HUES64 (cell line): ENCODE measurements around the gene TMEM243. TPM values are rescaled to one million over a fixed set of nuclear protein-coding genes. Genes with fewer than 3 reads are reported as not detected.
"Not testable (repeated sequence)": the region's sequence is repeated elsewhere in the genome, so short reads cannot be mapped to it uniquely, and the experiment has no call there.

Experiments used
- H3K27ac ChIP-seq: 2 replicates; pipeline ENCODE4 v1.7.0; 2013; ENCODE audit warnings: low read depth, low read length, inconsistent platforms
- H3K27me3 ChIP-seq: 2 replicates; pipeline ENCODE4 v1.6.1; 2013; ENCODE audit warnings: mild to moderate bottlenecking, low read length; ENCODE audit not compliant: insufficient read depth
- H3K36me3 ChIP-seq: 2 replicates; pipeline ENCODE4 v1.6.1; 2013; ENCODE audit warnings: mild to moderate bottlenecking, low read length; ENCODE audit not compliant: insufficient read depth
- H3K4me1 ChIP-seq: 2 replicates; pipeline ENCODE4 v1.6.1; 2013; ENCODE audit warnings: mild to moderate bottlenecking, low read length, moderate library complexity; ENCODE audit not compliant: insufficient read depth
- H3K4me3 ChIP-seq: 2 replicates; pipeline ENCODE4 v1.5.1; 2013; ENCODE audit warnings: mild to moderate bottlenecking, low read length, moderate library complexity
- H3K9ac ChIP-seq: 2 replicates; pipeline ENCODE4 v1.6.1; 2013; ENCODE audit warnings: mild to moderate bottlenecking, low read depth, low read length
- H3K9me3 ChIP-seq: 2 replicates; pipeline ENCODE4 v1.6.1; 2013; ENCODE audit warnings: low read depth, low read length; ENCODE audit not compliant: insufficient read depth
- WGBS: fragments of 150-250, 120-280 bp; methylation state at CpG from one replicate; pipeline ENCODE4 v1.1.7; 2013; ENCODE audit warnings: missing lambda C conversion rate; 5-methylcytosine and 5-hydroxymethylcytosine counted together
- polyA plus RNA-seq, 2 experiments: library from polyadenylated mRNA; stranded (reverse); fragments of 50-300 nt; gene quantifications; one replicate each; pipeline ENCODE4 v1.2.3, GENCODE V29; 2013

Gene TMEM243, protein sequence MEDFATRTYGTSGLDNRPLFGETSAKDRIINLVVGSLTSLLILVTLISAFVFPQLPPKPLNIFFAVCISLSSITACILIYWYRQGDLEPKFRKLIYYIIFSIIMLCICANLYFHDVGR
- 17.7 TPM for polyA plus RNA-seq (2013, experiment 1 of 2)
- polyA plus RNA-seq (2013, experiment 2 of 2), result 21.9 TPM

DNA sequence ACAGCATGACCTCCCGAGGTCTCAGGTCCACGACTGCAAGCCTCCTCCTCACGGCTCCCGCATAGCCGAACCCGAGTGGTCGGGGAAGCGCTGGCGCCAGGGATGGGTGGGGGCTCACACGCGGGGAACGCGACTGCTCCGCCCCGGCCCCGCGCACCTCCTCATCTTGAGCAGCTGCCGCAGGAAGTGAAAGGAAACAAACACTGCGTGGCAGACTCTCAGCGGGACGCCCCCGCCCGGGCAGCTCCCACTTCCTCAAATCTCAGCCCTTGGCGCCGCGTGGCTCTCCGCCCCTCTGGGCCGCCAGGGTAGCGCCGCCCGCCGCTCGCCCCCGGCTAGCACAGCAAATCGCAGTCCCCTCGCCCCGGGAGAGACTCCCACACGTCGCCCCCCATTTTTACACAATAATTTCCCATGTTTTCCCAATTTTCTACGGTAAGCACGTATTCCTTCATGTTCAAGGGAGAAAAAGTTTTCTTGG lies at the start of gene TMEM243:
TMEM243 (minus strand) TSS at position 188 of the 481 bp plus-strand sequence. CDS start 229 bp downstream, outside the sequence.
- under 1% methylated on average over 41 of the region's 41 CpGs for WGBS
- Histone ChIP-seq H3K27ac (peak within 1 kb of the TSS; percentile 69), H3K4me1 (peaks cover 6% of the 10 kb centered on the region; the same call in 1 of the 2 replicates), H3K36me3 (peaks cover 13% of the 10 kb centered on the region), H3K9ac (peak within 1 kb of the TSS; percentile 84), H3K27me3 (peaks cover 42% of the 10 kb centered on the region), H3K4me3 (peak within 1 kb of the TSS; percentile 85), H3K9me3 (no peaks in the 10 kb centered on the region)

DNA sequence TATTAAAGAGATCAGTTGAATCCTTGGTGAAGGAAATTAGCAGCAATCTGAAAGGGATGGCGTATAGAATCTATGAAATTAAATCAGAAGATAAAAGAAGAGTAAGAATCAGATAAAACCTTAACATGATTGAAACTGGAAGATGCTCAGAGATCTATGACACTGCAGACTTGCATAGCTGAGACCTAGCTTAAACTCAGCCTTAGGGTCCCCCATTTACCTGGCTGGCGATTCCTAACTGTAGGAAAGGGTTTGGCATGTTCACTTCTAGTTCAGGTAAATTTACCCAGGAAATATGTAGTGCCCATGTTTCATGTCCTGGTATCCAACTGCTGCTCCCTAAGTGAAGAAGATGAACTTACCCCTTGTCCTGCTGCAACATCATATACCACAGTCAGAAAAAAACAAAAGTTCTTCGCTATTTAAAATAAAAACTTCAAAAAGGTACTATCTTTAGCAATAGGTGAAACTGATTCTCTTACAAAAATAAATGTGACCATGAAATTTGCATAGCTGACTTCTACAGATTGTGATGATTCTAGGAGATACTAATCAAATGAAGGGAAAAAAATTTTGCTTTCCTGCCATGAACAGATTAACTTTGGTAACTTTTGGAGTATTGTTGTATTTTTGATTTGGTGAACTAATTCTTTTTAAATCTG lies 47.8 kb upstream of the TMEM243 start:
- no peak overlapping the region for H3K4me3 ChIP-seq
- H3K4me1 ChIP-seq, result no peaks in the 10 kb centered on the region

DNA sequence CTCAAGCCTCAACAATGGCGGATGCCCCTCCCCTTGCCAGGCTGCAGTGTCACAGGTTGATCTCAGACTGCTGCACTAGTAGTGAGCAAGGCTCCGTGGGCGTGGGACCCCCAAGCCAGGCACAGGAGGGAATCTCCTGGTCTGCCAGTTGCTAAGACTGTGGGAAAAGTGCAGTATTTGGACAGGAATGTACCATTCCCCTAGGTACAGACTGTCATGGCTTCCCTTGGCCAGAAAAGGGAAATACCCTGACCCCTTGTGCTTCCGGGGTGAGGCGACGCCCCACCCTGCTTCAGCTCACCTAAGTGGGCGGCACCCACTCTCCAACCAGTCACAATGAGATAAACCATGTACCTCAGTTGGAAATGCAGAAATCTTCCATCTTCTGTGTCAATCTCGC lies 44.0 kb upstream of the TMEM243 start:
- WGBS, result 92% methylated on average over 8 of the region's 8 CpGs
- no peak overlapping the region for H3K4me3 ChIP-seq
- H3K36me3 ChIP-seq, result no peaks in the 10 kb centered on the region
- H3K27me3 ChIP-seq, result no peaks in the 10 kb centered on the region
- H3K9ac ChIP-seq, result no peak overlapping the region
- H3K27ac ChIP-seq, result no peak overlapping the region
- H3K4me1 ChIP-seq, result no peaks in the 10 kb centered on the region
- no peaks in the 10 kb centered on the region for H3K9me3 ChIP-seq

More for the DNA sequence above, 47.8 kb upstream of the TMEM243 start:
- WGBS, result 85% methylated on average over 3 of the region's 3 CpGs
- no peak overlapping the region for H3K9ac ChIP-seq
- H3K27me3 ChIP-seq, result no peaks in the 10 kb centered on the region
- H3K9me3 ChIP-seq, result no peaks in the 10 kb centered on the region
- H3K36me3 ChIP-seq, result no peaks in the 10 kb centered on the region
- H3K27ac ChIP-seq, result no peak overlapping the region

DNA sequence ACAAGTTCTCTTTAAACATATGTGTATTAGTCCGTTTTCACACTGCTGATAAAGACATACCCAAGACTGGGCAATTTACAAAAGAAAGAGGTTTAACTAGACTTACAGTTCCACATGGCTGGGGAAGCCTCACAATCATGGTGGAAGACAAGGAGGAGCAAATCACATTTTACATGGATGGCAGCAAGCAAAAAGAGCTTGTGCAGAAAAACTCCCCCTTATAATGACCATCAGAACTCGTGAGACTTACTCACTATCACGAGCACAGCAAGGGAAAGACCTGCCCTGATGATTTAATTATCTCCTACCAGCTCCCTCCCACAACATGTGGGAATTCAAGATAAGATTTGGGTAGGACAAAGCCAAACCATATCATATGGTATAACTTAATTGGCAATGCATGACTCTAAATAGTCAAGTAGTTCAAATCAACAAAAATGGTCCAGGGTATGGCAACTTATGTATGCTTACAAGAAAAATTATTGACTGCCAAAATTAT lies 34.1 kb upstream of the TMEM243 start:
- H3K4me3 ChIP-seq, result no peak overlapping the region
- 85% methylated on average over 3 of the region's 3 CpGs for WGBS
- no peaks in the 10 kb centered on the region for H3K36me3 ChIP-seq
- H3K27ac ChIP-seq, result no peak overlapping the region
- peaks cover 4% of the 10 kb centered on the region; the same call in 1 of the 2 replicates for H3K9me3 ChIP-seq
- H3K27me3 ChIP-seq, result no peaks in the 10 kb centered on the region
- no peaks in the 10 kb centered on the region for H3K4me1 ChIP-seq
- H3K9ac ChIP-seq, result no peak overlapping the region

DNA sequence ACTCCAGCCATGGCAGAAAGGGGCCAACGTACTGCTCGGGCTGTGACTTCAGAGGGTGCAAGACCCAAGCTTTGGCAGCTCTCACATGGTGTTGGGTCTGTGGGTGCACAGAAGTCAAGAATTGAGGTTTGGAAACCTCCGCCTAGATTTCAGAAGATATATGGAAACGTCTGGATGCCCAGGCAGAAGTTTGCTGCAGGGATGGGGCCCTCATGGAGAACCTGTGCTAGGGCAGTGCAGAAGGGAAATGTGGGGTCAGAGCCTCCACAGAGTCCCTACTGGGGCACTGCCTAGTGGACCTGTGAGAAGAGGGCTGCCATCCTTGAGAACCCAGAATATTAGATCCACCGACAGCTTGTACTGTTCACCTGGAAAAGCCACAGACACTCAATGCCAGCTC lies 26.1 kb upstream of the TMEM243 start:
- not testable (repeated sequence) for H3K9ac ChIP-seq, H3K36me3 ChIP-seq, H3K27me3 ChIP-seq, H3K27ac ChIP-seq, H3K4me3 ChIP-seq, H3K4me1 ChIP-seq
- H3K9me3 ChIP-seq, result peaks cover 12% of the 10 kb centered on the region
- WGBS, result 94% methylated on average over 5 of the region's 5 CpGs

DNA sequence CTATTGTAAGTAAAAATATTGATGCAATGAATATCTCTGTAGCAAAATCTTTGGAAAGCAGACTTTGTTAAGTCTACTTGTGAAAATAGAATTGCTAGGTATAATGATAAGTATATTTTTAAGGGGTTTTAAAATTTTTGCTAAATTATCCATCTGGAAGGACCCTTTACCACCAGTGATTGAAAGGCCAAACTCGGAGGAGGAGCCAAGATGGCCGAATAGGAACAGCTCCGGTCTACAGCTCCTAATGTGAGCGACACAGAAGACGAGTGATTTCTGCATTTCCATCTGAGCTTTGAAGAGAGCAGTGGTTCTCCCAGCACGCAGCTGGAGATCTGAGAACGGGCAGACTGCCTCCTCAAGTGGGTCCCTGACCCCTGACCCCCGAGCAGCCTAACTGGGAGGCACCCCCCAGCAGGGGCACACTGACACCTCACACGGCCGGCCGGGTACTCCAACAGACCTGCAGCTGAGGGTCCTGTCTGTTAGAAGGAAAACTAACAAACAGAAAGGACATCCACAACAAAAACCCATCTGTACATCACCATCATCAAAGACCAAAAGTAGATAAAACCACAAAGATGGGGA lies 19.0 kb upstream of the TMEM243 start:
- H3K9ac ChIP-seq, H3K4me3 ChIP-seq, H3K36me3 ChIP-seq, H3K4me1 ChIP-seq, H3K27ac ChIP-seq, H3K9me3 ChIP-seq, H3K27me3 ChIP-seq: not testable (repeated sequence)
- WGBS, result 85% methylated on average over 8 of the region's 11 CpGs

DNA sequence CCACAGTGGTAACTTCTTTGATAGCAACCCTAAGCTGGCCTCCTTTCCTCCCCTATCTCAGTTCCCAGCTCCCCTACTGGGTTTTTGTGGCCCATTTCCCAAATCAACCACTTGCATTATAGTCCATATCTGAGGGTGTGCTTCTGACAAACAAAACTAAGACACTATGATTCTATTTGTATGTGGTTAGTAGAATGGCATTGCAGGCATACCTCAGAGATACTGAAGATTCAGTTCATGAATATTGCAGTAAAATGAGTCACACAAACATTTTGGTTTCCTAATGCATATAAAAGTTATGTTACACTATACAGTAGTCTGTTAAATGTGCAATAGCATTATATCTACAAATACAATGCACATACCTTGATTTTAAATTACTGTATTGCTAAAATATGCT lies 15.4 kb upstream of the TMEM243 start:
- Histone ChIP-seq H3K4me3 (no peak overlapping the region), H3K4me1 (no peaks in the 10 kb centered on the region), H3K9ac (no peak overlapping the region), H3K27ac (no peak overlapping the region), H3K9me3 (peaks cover 7% of the 10 kb centered on the region; the same call in 1 of the 2 replicates), H3K36me3 (no peaks in the 10 kb centered on the region), H3K27me3 (no peaks in the 10 kb centered on the region)

DNA sequence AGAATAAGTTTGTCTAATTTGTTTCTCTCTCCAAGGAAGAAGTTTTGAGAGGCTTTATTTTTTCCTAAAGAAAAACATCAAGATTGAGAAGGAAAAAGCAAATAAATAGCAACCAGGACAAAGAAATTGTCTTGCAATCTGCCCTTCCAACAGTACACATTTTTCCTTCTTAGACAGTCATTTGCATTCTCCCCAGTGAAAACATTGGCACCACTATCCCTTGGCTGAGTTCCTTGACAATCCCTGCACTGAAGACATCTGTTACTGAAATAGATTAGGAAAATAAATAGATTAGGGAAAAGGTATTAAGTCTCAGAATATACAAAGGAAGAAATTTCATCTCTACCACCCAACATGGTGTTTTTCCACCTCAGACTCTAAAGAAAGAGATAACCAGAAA lies 12.2 kb upstream of the TMEM243 start:
- H3K36me3 ChIP-seq, result no peaks in the 10 kb centered on the region
- no peak overlapping the region for H3K9ac ChIP-seq
- H3K27me3 ChIP-seq, result no peaks in the 10 kb centered on the region
- H3K27ac ChIP-seq, result no peak overlapping the region
- no peak overlapping the region for H3K4me3 ChIP-seq
- H3K4me1 ChIP-seq, result no peaks in the 10 kb centered on the region
- H3K9me3 ChIP-seq, result peaks cover 7% of the 10 kb centered on the region; the same call in 1 of the 2 replicates

DNA sequence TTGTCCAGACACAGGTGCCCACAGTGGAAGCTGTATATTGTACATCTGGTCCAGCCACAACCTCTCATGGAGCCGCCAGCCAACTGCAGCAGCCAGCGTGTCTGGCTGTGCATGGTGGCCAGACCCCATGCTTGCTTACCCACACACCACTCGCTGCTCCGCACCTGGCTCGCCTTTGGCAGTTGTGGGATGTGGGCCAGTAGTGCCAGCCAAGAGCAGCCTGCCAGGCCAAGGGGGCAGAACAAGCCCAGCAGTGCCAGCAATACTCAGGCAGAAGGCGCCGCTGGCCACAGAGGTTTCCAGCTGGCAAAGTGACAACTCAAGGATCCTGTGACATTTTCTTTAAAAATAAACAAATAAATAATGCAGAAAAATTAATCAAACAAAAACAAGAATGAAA lies 11.7 kb upstream of the TMEM243 start:
- no peak overlapping the region for H3K27ac ChIP-seq
- H3K9me3 ChIP-seq, result peaks cover 7% of the 10 kb centered on the region; the same call in 1 of the 2 replicates
- no peak overlapping the region for H3K9ac ChIP-seq
- no peaks in the 10 kb centered on the region for H3K36me3 ChIP-seq
- H3K4me3 ChIP-seq, result no peak overlapping the region
- no peaks in the 10 kb centered on the region for H3K4me1 ChIP-seq
- WGBS, result 96% methylated on average over 7 of the region's 7 CpGs
- H3K27me3 ChIP-seq, result no peaks in the 10 kb centered on the region

DNA sequence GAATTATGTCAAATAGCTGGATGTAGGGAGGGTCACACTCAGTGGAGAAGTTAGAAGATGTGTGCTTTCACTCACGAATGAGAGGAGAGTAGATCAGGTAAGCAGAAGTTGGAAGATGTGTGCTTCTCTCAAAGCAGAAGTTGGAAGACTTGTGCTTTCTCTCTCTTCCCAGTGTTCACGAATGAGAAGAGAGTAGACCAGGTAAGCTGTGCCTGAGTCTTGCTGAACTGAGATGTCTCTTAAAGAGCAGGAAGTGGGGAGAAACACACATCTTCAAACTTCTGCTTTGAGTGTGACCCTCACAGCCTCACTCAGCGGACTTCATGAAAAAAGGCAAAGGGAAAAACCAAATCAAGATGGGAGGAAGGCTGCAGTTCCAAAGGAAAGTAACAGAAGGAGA lies 7.0 kb upstream of the TMEM243 start:
- Histone ChIP-seq H3K9ac (no peak overlapping the region), H3K4me1 (no peaks in the 10 kb centered on the region), H3K9me3 (peaks cover 7% of the 10 kb centered on the region; the same call in 1 of the 2 replicates), H3K4me3 (no peak overlapping the region), H3K36me3 (no peaks in the 10 kb centered on the region), H3K27me3 (peaks cover 35% of the 10 kb centered on the region), H3K27ac (no peak overlapping the region)
- 89% methylated on average over 3 of the region's 3 CpGs for WGBS

DNA sequence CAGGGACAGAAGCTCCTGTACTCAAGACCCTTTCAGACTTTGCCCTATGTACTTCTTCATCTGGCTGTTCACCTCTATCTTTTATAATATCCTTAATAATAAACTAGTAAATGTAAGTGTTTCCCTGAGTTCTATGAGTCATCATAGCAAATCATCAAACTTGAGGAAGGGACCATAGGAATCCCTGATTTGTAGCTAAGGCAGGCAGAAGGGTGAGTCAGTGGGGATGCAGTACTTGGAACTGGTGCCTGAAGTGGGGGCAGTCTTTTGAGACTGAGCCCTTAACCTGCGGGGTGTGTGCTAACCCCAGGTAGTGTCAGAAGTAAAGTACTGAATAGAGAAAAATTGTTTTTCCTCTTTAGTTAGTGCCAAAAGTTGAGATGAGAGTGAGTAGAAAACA lies 6.2 kb upstream of the TMEM243 start:
- Histone ChIP-seq H3K9ac (no peak overlapping the region), H3K27me3 (peaks cover 43% of the 10 kb centered on the region), H3K27ac (no peak overlapping the region), H3K4me1 (no peaks in the 10 kb centered on the region), H3K9me3 (peaks cover 2% of the 10 kb centered on the region; the same call in 1 of the 2 replicates), H3K4me3 (no peak overlapping the region), H3K36me3 (no peaks in the 10 kb centered on the region)
- 79% methylated on average over 1 of the region's 1 CpG for WGBS
